Heart left ventricle (tissue), 13 donors: Measurements from ENCODE around the gene OR6C2.
"Not testable (repeated sequence)": the region's sequence is repeated elsewhere in the genome, so short reads cannot be mapped to it uniquely, and the experiment has no call there.

Experiments
- POLR2A ChIP-seq, 2 donors: fragments of 450-650 bp; IDR thresholded peaks; one replicate each; pipeline ENCODE4 v1.6.1; 2017; ENCODE audit warnings: antibody characterized with exemption in 2 of 2, mild to moderate bottlenecking in 2 of 2, moderate library complexity in 2 of 2
- TF ChIP-seq, protein P1 (sequence below), 12 donors: fragments of 200-600 bp; sonication (generic) in 4 of 12; IDR thresholded peaks; one replicate each; pipeline versions ENCODE4 v1.5.0 to v1.8.0; 2018 to 2022; ENCODE audit warnings: antibody characterized with exemption in 12 of 12, mild to moderate bottlenecking in 5 of 12
- donor health status: ischemic (EF 13 %, LVEDD 7.1; RV severe dilation, severe dysfunction).
- donor health status: DM: no; HTN: yes; CAD: no.
- donor health status: DM: no; HTN: no; CAD: no.
- donor health status: ischemic (EF 25% LVEDD 6.9; RV normal size, moderate dysfunction).
- donor health status: ischemic (EF 25% LVEDD 5.7; RV mildly dilated, moderate dysfunction).
- donor health status: ischemic (EF 35%, LVEDD 5.7; RV mildly dilated, moderate dysfunction).
- donor health status: nonischemic (EF 11% LVEDD 7.7; RV severe dilation, severe dysfunction).
- donor health status: DM: yes; HTN: yes; CAD: no.
- donor health status: PGD.
- donor health status: ischemic (EF 29% LVEDD 5.4; RV normal size, mild dysfunction).
- donor health status: nonischemic (EF 23%, LVEDD 6.1; RV moderate dilation, normal function).

DNA sequence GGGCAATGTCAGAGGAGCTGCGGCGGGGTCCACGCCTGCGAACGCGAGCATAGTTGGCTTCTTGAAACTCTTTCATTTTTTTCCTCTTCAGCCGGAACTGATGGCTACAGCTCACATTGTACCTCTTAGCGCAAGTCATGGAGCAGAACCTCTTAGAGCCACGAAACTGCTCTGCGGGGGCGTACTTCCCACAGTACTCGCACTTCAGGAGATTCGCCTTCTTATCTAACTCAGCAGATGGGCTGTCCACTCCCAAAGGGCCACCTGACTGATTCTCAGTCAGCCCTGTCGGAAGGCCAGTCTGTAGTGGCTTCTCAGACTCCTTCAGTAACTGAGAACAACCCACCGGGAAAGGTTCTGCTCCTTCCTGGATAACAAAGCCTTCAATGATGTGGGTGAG, 31.7 kb upstream of the OR6C2 start:
- not testable (repeated sequence) for TF ChIP-seq POLR2A (IDR thresholded peaks at IDR 0.05)
- TF ChIP-seq, protein P1, sequence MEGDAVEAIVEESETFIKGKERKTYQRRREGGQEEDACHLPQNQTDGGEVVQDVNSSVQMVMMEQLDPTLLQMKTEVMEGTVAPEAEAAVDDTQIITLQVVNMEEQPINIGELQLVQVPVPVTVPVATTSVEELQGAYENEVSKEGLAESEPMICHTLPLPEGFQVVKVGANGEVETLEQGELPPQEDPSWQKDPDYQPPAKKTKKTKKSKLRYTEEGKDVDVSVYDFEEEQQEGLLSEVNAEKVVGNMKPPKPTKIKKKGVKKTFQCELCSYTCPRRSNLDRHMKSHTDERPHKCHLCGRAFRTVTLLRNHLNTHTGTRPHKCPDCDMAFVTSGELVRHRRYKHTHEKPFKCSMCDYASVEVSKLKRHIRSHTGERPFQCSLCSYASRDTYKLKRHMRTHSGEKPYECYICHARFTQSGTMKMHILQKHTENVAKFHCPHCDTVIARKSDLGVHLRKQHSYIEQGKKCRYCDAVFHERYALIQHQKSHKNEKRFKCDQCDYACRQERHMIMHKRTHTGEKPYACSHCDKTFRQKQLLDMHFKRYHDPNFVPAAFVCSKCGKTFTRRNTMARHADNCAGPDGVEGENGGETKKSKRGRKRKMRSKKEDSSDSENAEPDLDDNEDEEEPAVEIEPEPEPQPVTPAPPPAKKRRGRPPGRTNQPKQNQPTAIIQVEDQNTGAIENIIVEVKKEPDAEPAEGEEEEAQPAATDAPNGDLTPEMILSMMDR (IDR thresholded peaks at IDR 0.05) = not testable (repeated sequence)
